D721Med (cell line): ENCODE results near the gene USP49.

Experiments used
- DNase-seq: peaks from one replicate; pipeline ENCODE4 v3.0.0; 2011; ENCODE audit warnings: low spot score; ENCODE audit not compliant: insufficient read length
- FAIRE-seq: peaks from 2 replicates; lab custom pipeline; 2011; peaks lifted over from hg19 to GRCh38; lab: Jason Lieb, UNC
- CTCF ChIP-seq: IDR thresholded peaks from 2 replicates; pipeline ENCODE4 v1.5.1; 2012; ENCODE audit warnings: mild to moderate bottlenecking, control low read depth; ENCODE audit not compliant: insufficient read depth; ENCODE audit errors: missing control alignments

The USP49 gene

GRCh38 chr6:41755895-41756294 is 139.3 kb downstream of the USP49 start:
- no peak for TF ChIP-seq CTCF
- FAIRE-seq: no peak
- no peak for DNase-seq

- no peak for TF ChIP-seq CTCF
- FAIRE-seq (no peak), DNase-seq (no peak)
Observed at GRCh38 chr6:41750374-41750773, 144.8 kb downstream of the USP49 start.

- TF ChIP-seq CTCF: no peak
- FAIRE-seq (no peak), DNase-seq (no peak)
Observed at GRCh38 chr6:41748542-41748941, 146.6 kb downstream of the USP49 start.

GRCh38 chr6:41748102-41748477 is 147.1 kb downstream of the USP49 start:
- DNase-seq (no peak), FAIRE-seq (no peak)
- no peak for TF ChIP-seq CTCF

GRCh38 chr6:41747256-41748101 is 147.7 kb downstream of the USP49 start, which contains the start of gene PGC:
Gene PGC (minus strand): TSS chr6:41747397. CDS start chr6:41747334, 63 bp downstream.
- FAIRE-seq (no peak), DNase-seq (no peak)
- TF ChIP-seq CTCF: no peak

GRCh38 chr6:41746107-41746506 is 149.1 kb downstream of the USP49 start:
- TF ChIP-seq CTCF: no peak
- FAIRE-seq (no peak), DNase-seq (no peak)

GRCh38 chr6:41744236-41744787 is 150.9 kb downstream of the USP49 start:
- FAIRE-seq (no peak), DNase-seq (no peak)
- TF ChIP-seq CTCF: no peak
